Kidney epithelial cell (primary cell): Measurements from ENCODE around the gene IL4R. TPM values are rescaled to one million over a fixed set of nuclear protein-coding genes. Genes with fewer than 3 reads are reported as not detected.

Experiments used
- DNase-seq: peaks from one replicate; pipeline ENCODE4 v3.0.0-alpha.2; 2010; ENCODE audit warnings: low read depth
- H3K27me3 ChIP-seq: 2 replicates; pipeline ENCODE4 v1.6.0; 2011; ENCODE audit warnings: low read length; ENCODE audit not compliant: control insufficient read depth, insufficient read depth
- H3K36me3 ChIP-seq: 2 replicates; pipeline ENCODE4 v1.5.1; 2011; ENCODE audit warnings: low read length; ENCODE audit not compliant: control insufficient read depth, insufficient read depth
- H3K4me3 ChIP-seq: 2 replicates; pipeline ENCODE4 v1.5.1; 2011; ENCODE audit warnings: low read depth, mild to moderate bottlenecking, control low read depth, low read length
- CTCF ChIP-seq: IDR thresholded peaks from 2 replicates; pipeline ENCODE4 v1.5.1; 2011; ENCODE audit warnings: mild to moderate bottlenecking, moderate library complexity, low read length, control low read depth, inconsistent platforms; ENCODE audit not compliant: insufficient read depth, poor library complexity, severe bottlenecking
- total RNA-seq: library from RNA; depleted of rRNA; stranded (reverse); fragments of >200 nt; gene quantifications from 2 replicates; pipeline ENCODE4 v1.2.3, GENCODE V29; 2015

IL4R gene
- total RNA-seq, 1 donor from 2014 or later: 52.1 TPM

- H3K36me3 ChIP-seq: no peaks in the 10 kb centered on the region
- no peak for TF ChIP-seq CTCF
- H3K4me3 ChIP-seq: no peak overlapping the region
- H3K27me3 ChIP-seq: no peaks in the 10 kb centered on the region
- DNase-seq: no peak
Measured at GRCh38 chr16:27291722-27292240, 22.0 kb upstream of the IL4R start.

GRCh38 chr16:27293343-27293742 lies 20.4 kb upstream of the IL4R start:
- H3K4me3 ChIP-seq: no peak overlapping the region
- no peak for TF ChIP-seq CTCF
- H3K27me3 ChIP-seq: no peaks in the 10 kb centered on the region
- DNase-seq: no peak
- H3K36me3 ChIP-seq: no peaks in the 10 kb centered on the region

GRCh38 chr16:27298132-27298531 lies 15.6 kb upstream of the IL4R start:
- DNase-seq: no peak
- TF ChIP-seq CTCF: no peak
- Histone ChIP-seq H3K4me3 (no peak overlapping the region), H3K36me3 (no peaks in the 10 kb centered on the region), H3K27me3 (no peaks in the 10 kb centered on the region)

- no peaks in the 10 kb centered on the region for H3K36me3 ChIP-seq
Measured at GRCh38 chr16:27301236-27301861, 12.4 kb upstream of the IL4R start.

GRCh38 chr16:27302126-27302525 lies 11.6 kb upstream of the IL4R start:
- no peak for DNase-seq
- H3K36me3 ChIP-seq: no peaks in the 10 kb centered on the region
- TF ChIP-seq CTCF: no peak
- H3K27me3 ChIP-seq: no peaks in the 10 kb centered on the region
- H3K4me3 ChIP-seq: no peak overlapping the region

More at GRCh38 chr16:27301236-27301861, 12.4 kb upstream of the IL4R start:
- Histone ChIP-seq H3K27me3 (no peaks in the 10 kb centered on the region), H3K4me3 (no peak overlapping the region)
- no peak for DNase-seq
- TF ChIP-seq CTCF: no peak
